Testis (tissue), 2 donors: ENCODE data around the gene PLEKHG4B.

ENCODE experiments used
- POLR2A ChIP-seq: fragments of 450-650 bp; IDR thresholded peaks from one replicate; pipeline ENCODE4 v1.6.1; 2017; ENCODE audit warnings: antibody characterized with exemption, mild to moderate bottlenecking, moderate library complexity
- TF ChIP-seq, protein P1 (sequence below), 3 experiments: fragments of 450-650 bp in 2 of 3; fragments of 200-600 bp in 1 of 3; sonication (generic) in 1 of 3; IDR thresholded peaks; one replicate each; pipeline ENCODE4 v1.5.1; 2016 to 2019; ENCODE audit warnings: antibody characterized with exemption in 3 of 3, mild to moderate bottlenecking in 2 of 3, moderate library complexity in 1 of 3

DNA sequence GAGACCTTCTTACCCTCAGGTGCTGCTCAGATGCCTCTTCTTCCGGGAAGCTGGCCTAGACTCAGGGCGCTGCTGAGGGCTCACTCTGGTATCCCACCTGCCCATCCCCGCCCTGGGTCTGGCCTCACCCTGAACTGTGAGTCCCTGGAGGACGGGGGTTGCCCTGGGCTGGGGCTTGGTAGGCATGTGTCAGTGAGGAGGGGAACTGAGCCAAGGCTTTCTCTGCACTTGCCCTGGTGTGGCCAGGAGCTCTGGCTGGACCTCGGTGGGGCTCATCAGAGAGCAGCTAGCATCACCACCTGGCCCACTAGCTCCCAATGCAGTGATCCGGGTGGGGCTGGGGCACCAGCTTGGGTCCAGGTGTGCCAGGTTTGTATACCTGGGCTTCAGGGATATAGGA lies 15.6 kb downstream of the PLEKHG4B start:
- TF ChIP-seq, protein P1, sequence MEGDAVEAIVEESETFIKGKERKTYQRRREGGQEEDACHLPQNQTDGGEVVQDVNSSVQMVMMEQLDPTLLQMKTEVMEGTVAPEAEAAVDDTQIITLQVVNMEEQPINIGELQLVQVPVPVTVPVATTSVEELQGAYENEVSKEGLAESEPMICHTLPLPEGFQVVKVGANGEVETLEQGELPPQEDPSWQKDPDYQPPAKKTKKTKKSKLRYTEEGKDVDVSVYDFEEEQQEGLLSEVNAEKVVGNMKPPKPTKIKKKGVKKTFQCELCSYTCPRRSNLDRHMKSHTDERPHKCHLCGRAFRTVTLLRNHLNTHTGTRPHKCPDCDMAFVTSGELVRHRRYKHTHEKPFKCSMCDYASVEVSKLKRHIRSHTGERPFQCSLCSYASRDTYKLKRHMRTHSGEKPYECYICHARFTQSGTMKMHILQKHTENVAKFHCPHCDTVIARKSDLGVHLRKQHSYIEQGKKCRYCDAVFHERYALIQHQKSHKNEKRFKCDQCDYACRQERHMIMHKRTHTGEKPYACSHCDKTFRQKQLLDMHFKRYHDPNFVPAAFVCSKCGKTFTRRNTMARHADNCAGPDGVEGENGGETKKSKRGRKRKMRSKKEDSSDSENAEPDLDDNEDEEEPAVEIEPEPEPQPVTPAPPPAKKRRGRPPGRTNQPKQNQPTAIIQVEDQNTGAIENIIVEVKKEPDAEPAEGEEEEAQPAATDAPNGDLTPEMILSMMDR (IDR thresholded peaks at IDR 0.05): no peak
- no peak for TF ChIP-seq POLR2A
